GM23338 (cell line): ENCODE measurements around the gene PRR27. TPM values are rescaled to one million over a fixed set of nuclear protein-coding genes. Genes with fewer than 3 reads are reported as not detected.

Source experiments
- ATAC-seq: fragments of 200-7000 bp; cut with Tn5 transposase; 3 replicates; pipeline ENCODE4 v1.9.1; 2020
- DNase-seq: peaks from one replicate; pipeline ENCODE4 v3.0.0-alpha.2; 2015; ENCODE audit warnings: low spot score
- H2AFZ ChIP-seq: fragments of 200-600 bp; sonication (generic); 2 replicates; pipeline ENCODE4 v1.8.0; 2016; ENCODE audit warnings: antibody characterized with exemption, mild to moderate bottlenecking, moderate library complexity
- H3F3A ChIP-seq: fragments of 200-600 bp; sonication (generic); replicated peaks from 2 replicates; pipeline ENCODE4 v1.8.0; 2017; ENCODE audit warnings: antibody characterized with exemption, mixed run types, low read depth
- H3K27ac ChIP-seq: fragments of 200-600 bp; sonication (generic); 2 replicates; pipeline ENCODE4 v1.6.1; 2016; ENCODE audit warnings: low read depth
- H3K27me3 ChIP-seq: fragments of 200-600 bp; sonication (generic); 2 replicates; pipeline ENCODE4 v1.8.0; 2016; ENCODE audit warnings: mild to moderate bottlenecking, mixed run types, moderate library complexity; ENCODE audit not compliant: insufficient read depth
- H3K36me3 ChIP-seq: fragments of 200-600 bp; sonication (generic); 2 replicates; pipeline ENCODE4 v1.8.0; 2016; ENCODE audit warnings: mild to moderate bottlenecking; ENCODE audit not compliant: insufficient read depth
- H3K4me1 ChIP-seq: fragments of 200-600 bp; sonication (generic); 2 replicates; pipeline ENCODE4 v1.8.0; 2016; ENCODE audit warnings: mild to moderate bottlenecking, moderate library complexity; ENCODE audit not compliant: insufficient read depth
- H3K4me2 ChIP-seq: fragments of 200-600 bp; sonication (generic); 2 replicates; pipeline ENCODE4 v1.7.1; 2017; ENCODE audit warnings: mixed run types
- H3K4me3 ChIP-seq: fragments of 200-600 bp; sonication (generic); 2 replicates; pipeline ENCODE4 v1.6.1; 2016; ENCODE audit warnings: mixed run types
- H3K79me2 ChIP-seq: fragments of 200-600 bp; sonication (generic); replicated peaks from 2 replicates; pipeline ENCODE4 v1.8.0; 2017; ENCODE audit warnings: mild to moderate bottlenecking; ENCODE audit not compliant: insufficient read depth
- H3K9me2 ChIP-seq: fragments of 200-600 bp; sonication (generic); 2 replicates; pipeline ENCODE4 v1.8.0; 2017; ENCODE audit not compliant: insufficient read depth
- H4K20me1 ChIP-seq: fragments of 200-600 bp; sonication (generic); replicated peaks from 2 replicates; pipeline ENCODE4 v1.8.0; 2017; ENCODE audit warnings: mild to moderate bottlenecking; ENCODE audit not compliant: insufficient read depth
- H3K27ac Mint-ChIP-seq: 2 replicates; pipeline ENCODE4 v1.8.0; 2020; ENCODE audit warnings: inconsistent platforms, mild to moderate bottlenecking, moderate library complexity, mixed read lengths
- H3K27me3 Mint-ChIP-seq: 3 replicates; pipeline ENCODE4 v1.8.0; 2022; ENCODE audit warnings: low read depth, mild to moderate bottlenecking, moderate library complexity, mixed read lengths, inconsistent platforms; ENCODE audit not compliant: insufficient read depth, poor library complexity
- H3K36me3 Mint-ChIP-seq: 3 replicates; pipeline ENCODE4 v1.8.0; 2021; ENCODE audit warnings: low read depth, mild to moderate bottlenecking, inconsistent platforms, moderate library complexity, mixed read lengths
- H3K4me1 Mint-ChIP-seq: 3 replicates; pipeline ENCODE4 v1.8.0; 2020; ENCODE audit warnings: mild to moderate bottlenecking, inconsistent platforms, mixed read lengths
- H3K4me3 Mint-ChIP-seq: 3 replicates; pipeline ENCODE4 v1.8.0; 2021; ENCODE audit warnings: moderate library complexity, mild to moderate bottlenecking, inconsistent platforms, mixed read lengths
- H3K9me3 Mint-ChIP-seq: 3 replicates; pipeline ENCODE4 v1.8.0; 2020; ENCODE audit warnings: moderate library complexity, mild to moderate bottlenecking, inconsistent platforms, mixed read lengths
- CTCF ChIP-seq, 2 experiments: fragments of 200-600 bp in 1 of 2; sonication (generic) in 1 of 2; conservative IDR thresholded peaks; 2 replicates each; pipeline versions ENCODE4 v1.5.1 to v1.6.1; 2016 to 2017; ENCODE audit warnings: antibody characterized with exemption in 2 of 2, low read depth in 2 of 2, mild to moderate bottlenecking in 2 of 2, moderate library complexity in 1 of 2
- ETS1 ChIP-seq: IDR thresholded peaks from 2 replicates; pipeline ENCODE4 v1.6.1; 2016; ENCODE audit warnings: antibody characterized with exemption
- EZH2 ChIP-seq: fragments of 200-600 bp; sonication (generic); IDR thresholded peaks from one replicate; pipeline ENCODE4 v1.8.0; 2017; ENCODE audit warnings: antibody characterized with exemption, mild to moderate bottlenecking, low read depth; ENCODE audit not compliant: unreplicated experiment
- EZH2phosphoT487 ChIP-seq: fragments of 200-600 bp; sonication (generic); IDR thresholded peaks from one replicate; pipeline ENCODE4 v1.8.1; 2018; ENCODE audit warnings: antibody characterized with exemption; ENCODE audit not compliant: unreplicated experiment
- JUNB ChIP-seq: IDR thresholded peaks from one replicate; pipeline ENCODE4 v1.6.1; 2016; ENCODE audit warnings: antibody characterized with exemption; ENCODE audit not compliant: unreplicated experiment
- NANOG ChIP-seq: IDR thresholded peaks from 2 replicates; pipeline ENCODE4 v1.6.1; 2016; ENCODE audit warnings: antibody characterized with exemption, borderline replicate concordance
- REST ChIP-seq: IDR thresholded peaks from one replicate; pipeline ENCODE4 v1.6.1; 2018; ENCODE audit warnings: antibody characterized with exemption; ENCODE audit not compliant: unreplicated experiment
- STAT1 ChIP-seq: IDR thresholded peaks from one replicate; pipeline ENCODE4 v1.6.1; 2016; ENCODE audit warnings: antibody characterized with exemption; ENCODE audit not compliant: unreplicated experiment
- ZNF114 ChIP-seq: fragments of 250-450 bp; sonication (Bioruptor Pico); IDR thresholded peaks from 2 replicates; pipeline ENCODE4 v1.5.0; 2020; ENCODE audit warnings: mild to moderate bottlenecking, moderate library complexity
- ZNF331 ChIP-seq: fragments of 250-450 bp; sonication (Bioruptor Pico); IDR thresholded peaks from 2 replicates; pipeline ENCODE4 v1.5.0; 2020; ENCODE audit warnings: low read depth, mild to moderate bottlenecking, moderate library complexity
- ZNF462 ChIP-seq: fragments of 250-450 bp; sonication (Bioruptor Pico); IDR thresholded peaks from 2 replicates; pipeline ENCODE4 v1.5.0; 2020; ENCODE audit warnings: mild to moderate bottlenecking, moderate library complexity
- polyA plus RNA-seq: library from polyadenylated mRNA; unstranded; fragments of >200 nt; fragmentation: Nextera tagmentation; extraction: Ambion mirVana; gene quantifications from 2 replicates; pipeline ENCODE4 v1.2.1, GENCODE V29; 2016
- total RNA-seq: library from RNA; depleted of rRNA; stranded (reverse); fragments of >200 nt; shearing (Covaris generic); gene quantifications from 2 replicates; pipeline ENCODE4 v1.2.3, GENCODE V29; 2014

PRR27 gene
- total and polyA plus RNA-seq, 2 experiments from 2014 or later, result not detected

GRCh38 chr4:70179811-70180210 is 25.8 kb downstream of the PRR27 start:
- Histone ChIP-seq H3F3A (no peaks in the 10 kb centered on the region), H3K4me2 (no peak overlapping the region), H3K79me2 (no peaks in the 10 kb centered on the region), H2AFZ (no peak overlapping the region), H3K4me3 (no peak overlapping the region), H4K20me1 (no peaks in the 10 kb centered on the region), H3K4me1 (no peaks in the 10 kb centered on the region), H3K27ac (no peak overlapping the region), H3K36me3 (no peaks in the 10 kb centered on the region), H3K27me3 (no peaks in the 10 kb centered on the region), H3K9me2 (no peaks in the 10 kb centered on the region)
- H3K27ac Mint-ChIP-seq, result no peak overlapping the region
- ATAC-seq (no peak), DNase-seq (no peak)
- no peak overlapping the region for H3K4me3 Mint-ChIP-seq
- H3K9me3 Mint-ChIP-seq, result no peaks in the 10 kb centered on the region; the same call in 2 of the 3 replicates
- no peak for TF ChIP-seq EZH2
- no peak for TF ChIP-seq REST
- no peak for TF ChIP-seq EZH2phosphoT487
- no peak for TF ChIP-seq ETS1
- TF ChIP-seq NANOG, result no peak
- TF ChIP-seq JUNB, result no peak
- TF ChIP-seq ZNF114 (CRISPR knock-in tag), result no peak
- no peak for TF ChIP-seq ZNF331
- TF ChIP-seq CTCF (conservative IDR thresholded peaks at IDR 0.05; ENCODE audit: low read depth in 2 of 2), result no peak
- TF ChIP-seq STAT1, result no peak
- no peak for TF ChIP-seq ZNF462
- no peaks in the 10 kb centered on the region for H3K27me3 Mint-ChIP-seq
- no peaks in the 10 kb centered on the region for H3K4me1 Mint-ChIP-seq
- no peaks in the 10 kb centered on the region for H3K36me3 Mint-ChIP-seq
